ENCODE results near the gene COL6A5.
"Not testable (repeated sequence)": the region's sequence is repeated elsewhere in the genome, so short reads cannot be mapped to it uniquely, and the experiment has no call there.

COL6A5 gene

GRCh38 chr3:130433306-130433705 is 87.8 kb downstream of the COL6A5 start:
- DNase-seq (ENCODE audit: low read depth in 2 of 2), result no peak

- DNase-seq (ENCODE audit: low read depth in 2 of 2), result no peak
Measured at GRCh38 chr3:130442284-130442683, 96.8 kb downstream of the COL6A5 start.

DNA sequence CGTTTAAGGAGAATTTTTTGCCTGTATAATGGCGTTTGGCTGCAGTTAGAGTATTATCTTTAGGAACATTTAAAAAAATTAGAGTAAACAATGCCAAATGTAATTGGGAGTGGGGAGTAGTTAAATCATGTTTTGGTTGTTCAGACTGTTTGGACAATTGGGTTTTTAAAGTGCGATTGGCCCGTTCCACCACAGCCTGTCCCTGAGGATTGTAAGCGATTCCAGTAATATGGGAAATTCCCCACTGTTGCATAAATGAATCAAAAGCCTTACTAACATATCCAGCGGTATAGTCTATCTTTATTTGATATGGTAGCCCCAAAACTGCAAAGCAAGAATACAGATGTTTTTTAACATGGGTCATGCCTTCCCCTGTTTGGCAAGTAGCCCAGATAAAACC is 101.4 kb downstream of the COL6A5 start:
- not testable (repeated sequence) for DNase-seq (ENCODE audit: low read depth in 2 of 2)

GRCh38 chr3:130448155-130448554 is 102.7 kb downstream of the COL6A5 start:
- not testable (repeated sequence) for DNase-seq (ENCODE audit: low read depth in 2 of 2)

GRCh38 chr3:130456540-130456939 is 111.1 kb downstream of the COL6A5 start:
- DNase-seq (ENCODE audit: low read depth in 2 of 2), result no peak

GRCh38 chr3:130457671-130458070 is 112.2 kb downstream of the COL6A5 start:
- no peak for DNase-seq (ENCODE audit: low read depth in 2 of 2)

DNA sequence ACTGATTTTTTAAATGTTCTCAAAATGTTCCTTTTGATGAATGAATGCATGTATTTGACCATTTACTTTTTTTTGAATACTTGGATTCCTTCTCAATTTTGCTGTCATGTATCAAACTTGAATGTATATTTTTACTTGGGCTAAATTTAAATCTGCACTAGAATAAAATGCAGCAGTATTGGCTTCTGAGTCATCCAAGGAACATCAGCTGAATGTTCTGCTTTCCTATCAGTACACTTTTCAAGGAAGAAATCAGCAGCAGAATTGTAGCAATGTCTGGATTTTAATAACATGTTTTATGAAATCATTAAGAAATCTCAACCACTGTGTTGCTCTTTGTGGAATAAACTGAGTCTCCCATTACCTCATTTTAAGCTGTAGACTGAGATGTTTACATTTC is 114.5 kb downstream of the COL6A5 start:
- no peak for DNase-seq (ENCODE audit: low read depth in 2 of 2)

DNA sequence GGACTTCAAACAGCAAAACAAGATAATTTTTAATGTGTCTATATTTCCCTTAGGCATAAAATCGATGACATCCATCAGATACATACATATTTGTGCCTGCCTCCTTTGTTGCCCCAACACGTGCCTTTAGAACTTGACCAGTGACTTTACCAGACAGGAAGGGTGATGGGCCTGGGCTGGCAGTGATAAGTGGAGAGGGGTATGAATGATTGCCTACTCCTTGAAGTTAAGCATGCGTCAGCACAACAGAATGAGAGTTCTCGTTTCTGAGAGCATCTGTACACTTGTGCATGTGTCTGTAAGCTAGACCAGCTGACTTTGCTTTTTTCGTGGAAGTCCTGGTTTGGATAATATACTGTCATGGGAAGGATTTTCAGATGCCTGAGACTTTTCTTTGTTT is 116.6 kb downstream of the COL6A5 start:
- DNase-seq (ENCODE audit: low read depth in 2 of 2), result no peak

GRCh38 chr3:130463221-130463620 is 117.7 kb downstream of the COL6A5 start:
- no peak for DNase-seq (ENCODE audit: low read depth in 2 of 2)

GRCh38 chr3:130465521-130465920 is 120.0 kb downstream of the COL6A5 start:
- no peak for DNase-seq (ENCODE audit: low read depth in 2 of 2)

GRCh38 chr3:130468311-130468710 is 122.8 kb downstream of the COL6A5 start:
- no peak for DNase-seq (ENCODE audit: low read depth in 2 of 2)

GRCh38 chr3:130470126-130470525 is 124.7 kb downstream of the COL6A5 start:
- DNase-seq (ENCODE audit: low read depth in 2 of 2), result no peak

GRCh38 chr3:130473416-130473815 is 127.9 kb downstream of the COL6A5 start:
- no peak for DNase-seq (ENCODE audit: low read depth in 2 of 2)

GRCh38 chr3:130480736-130481135 is 135.3 kb downstream of the COL6A5 start:
- no peak for DNase-seq (ENCODE audit: low read depth in 2 of 2)

GRCh38 chr3:130488288-130488687 is 142.8 kb downstream of the COL6A5 start:
- DNase-seq (ENCODE audit: low read depth in 2 of 2), result no peak

- no peak for DNase-seq (ENCODE audit: low read depth in 2 of 2)
Measured at GRCh38 chr3:130488769-130489450, 143.4 kb downstream of the COL6A5 start.

GRCh38 chr3:130490241-130490640 is 144.8 kb downstream of the COL6A5 start:
- no peak for DNase-seq (ENCODE audit: low read depth in 2 of 2)

DNA sequence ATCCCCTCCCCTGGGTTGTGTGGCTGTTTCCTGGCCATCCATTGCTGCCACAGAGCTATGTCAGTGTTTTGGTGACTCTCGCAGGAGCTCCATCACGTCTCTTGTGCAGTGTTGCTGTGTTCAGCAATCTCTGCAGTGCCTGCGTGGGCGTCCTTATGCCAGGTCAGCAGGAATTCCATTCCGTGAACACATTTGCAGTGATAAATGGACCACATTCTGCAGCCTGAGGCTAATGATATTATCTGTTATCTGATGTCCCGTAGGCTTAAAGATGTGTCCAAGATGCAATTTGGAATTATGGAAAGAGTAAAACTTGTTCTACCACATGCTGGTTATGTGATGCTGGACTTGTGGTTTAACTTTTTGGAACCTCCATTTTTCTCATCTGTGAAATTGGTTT is 146.0 kb downstream of the COL6A5 start:
- no peak for DNase-seq (ENCODE audit: low read depth in 2 of 2)

GRCh38 chr3:130504701-130505100 is 159.2 kb downstream of the COL6A5 start:
- no peak for DNase-seq (ENCODE audit: low read depth in 2 of 2)

DNA sequence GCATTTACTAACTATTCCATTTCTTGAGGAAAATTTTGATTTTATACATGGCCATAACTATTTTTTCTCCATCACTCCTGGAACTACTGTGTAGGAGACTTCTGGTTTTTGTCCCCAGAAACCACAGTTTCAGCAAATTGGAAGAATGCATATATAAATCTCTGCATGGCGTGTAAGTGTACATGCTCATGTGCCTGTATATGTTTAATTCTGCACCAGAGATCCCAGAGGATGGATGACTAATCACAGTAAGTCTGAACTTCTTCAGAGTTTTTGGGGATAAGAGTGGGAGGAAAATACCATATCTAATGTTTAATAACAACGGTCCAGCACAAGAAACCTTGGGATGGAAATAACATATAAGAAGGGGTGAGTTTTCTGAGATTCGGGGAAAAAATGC is 160.6 kb downstream of the COL6A5 start:
- no peak for DNase-seq (ENCODE audit: low read depth in 2 of 2)

GRCh38 chr3:130507746-130508145 is 162.3 kb downstream of the COL6A5 start:
- DNase-seq (ENCODE audit: low read depth in 2 of 2), result no peak

DNA sequence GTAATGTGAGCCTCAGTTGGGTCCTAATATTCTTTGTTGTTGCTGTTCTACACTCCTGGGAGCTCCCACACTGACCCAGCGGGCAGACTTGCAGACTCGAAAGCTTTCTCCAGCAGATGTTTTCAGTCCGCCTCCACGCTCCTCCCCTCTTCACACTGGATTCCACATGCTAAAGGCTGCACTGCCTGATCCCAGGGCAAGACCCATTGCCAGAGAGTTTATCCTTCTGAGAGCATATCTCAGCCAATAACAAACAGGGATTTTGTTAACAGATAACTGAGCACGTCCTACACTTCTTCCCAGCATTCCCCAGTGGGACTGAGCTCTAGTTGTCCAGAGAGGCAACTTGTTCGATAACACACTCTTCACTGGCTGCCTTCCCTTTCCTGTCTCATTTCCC is 163.5 kb downstream of the COL6A5 start:
- no peak for DNase-seq (ENCODE audit: low read depth in 2 of 2)

DNA sequence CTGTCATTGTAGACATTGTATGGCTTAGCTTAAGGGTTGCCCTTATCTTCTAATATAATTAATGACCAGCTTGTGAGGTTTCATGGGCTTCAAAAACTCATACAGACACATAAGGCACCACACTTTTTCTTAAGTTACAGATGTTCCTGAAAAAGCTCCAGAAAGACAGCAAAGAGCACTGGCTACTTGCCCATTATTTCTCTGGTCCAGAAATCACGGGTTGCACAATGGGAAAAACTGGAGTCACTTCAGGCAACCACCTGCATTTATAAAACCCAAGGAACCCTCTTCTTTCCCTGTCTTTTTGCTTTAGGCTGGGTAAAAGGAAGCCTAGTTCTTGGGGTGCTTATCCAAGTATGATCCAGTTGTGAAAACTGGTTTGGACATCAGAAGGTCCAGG is 169.2 kb downstream of the COL6A5 start:
- DNase-seq (ENCODE audit: low read depth in 2 of 2), result no peak

DNA sequence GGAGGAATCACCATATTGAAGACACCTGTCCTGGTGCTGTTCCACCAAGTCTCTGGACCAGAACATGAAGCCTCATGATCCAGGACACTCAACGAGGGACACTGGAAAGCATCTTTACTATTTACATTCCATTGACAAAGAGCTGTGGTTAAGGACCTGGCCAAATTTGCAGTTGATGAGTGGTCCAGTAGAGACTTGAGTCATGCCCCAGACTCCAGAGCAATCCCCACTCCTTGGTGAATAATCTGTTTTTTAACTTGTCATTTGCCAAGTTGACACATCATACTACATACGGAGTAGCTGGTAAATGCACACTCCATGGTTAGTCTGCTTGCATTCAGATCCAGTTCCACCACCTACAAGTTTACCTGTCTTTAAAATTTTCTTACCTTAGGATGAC is 170.3 kb downstream of the COL6A5 start:
- DNase-seq (ENCODE audit: low read depth in 2 of 2), result no peak

All from stimulated activated CD4-positive, alpha-beta T cell treated with anti-CD3 and anti-CD28 coated beads, Interleukin-1b, Interleukin-23, amount 100 ng/mL, for 4 hours (primary cell).